GM19397 (cell line): ENCODE results near the gene LBH.

Experiments
- ATAC-seq: cut with Tn5 transposase; IDR thresholded peaks from one replicate; pipeline ENCODE4 v1.9.1; 2021; ENCODE audit warnings: mild to moderate bottlenecking, moderate library complexity; ENCODE audit not compliant: unreplicated experiment

Gene LBH

GRCh38 chr2:30234180-30234971, 3.0 kb downstream of the LBH start:
- ATAC-seq = no peak

- no peak for ATAC-seq
Measured at GRCh38 chr2:30235008-30235655, 3.8 kb downstream of the LBH start.

- ATAC-seq = no peak
Measured at GRCh38 chr2:30235859-30236535, 4.7 kb downstream of the LBH start.

GRCh38 chr2:30236591-30237238, 5.4 kb downstream of the LBH start:
- ATAC-seq = no peak

- no peak for ATAC-seq
Measured at GRCh38 chr2:30237239-30237965, 6.1 kb downstream of the LBH start.

- ATAC-seq = no peak
Measured at GRCh38 chr2:30237966-30238800, 6.8 kb downstream of the LBH start.

GRCh38 chr2:30239308-30239985, 8.1 kb downstream of the LBH start:
- no peak for ATAC-seq

GRCh38 chr2:30239986-30240752, 8.8 kb downstream of the LBH start:
- ATAC-seq = no peak

- ATAC-seq = no peak
Measured at GRCh38 chr2:30243231-30243630, 11.9 kb downstream of the LBH start.

- no peak for ATAC-seq
Measured at GRCh38 chr2:30245364-30245763, 14.0 kb downstream of the LBH start.

GRCh38 chr2:30248791-30249190, 17.5 kb downstream of the LBH start:
- ATAC-seq = no peak

- ATAC-seq = no peak
Measured at GRCh38 chr2:30249354-30249753, 18.0 kb downstream of the LBH start.

- ATAC-seq = no peak
Measured at GRCh38 chr2:30250421-30250820, 19.1 kb downstream of the LBH start.

- no peak for ATAC-seq
Measured at GRCh38 chr2:30252723-30253701, 21.7 kb downstream of the LBH start.

GRCh38 chr2:30253873-30254684, 22.7 kb downstream of the LBH start:
- ATAC-seq = no peak

GRCh38 chr2:30254685-30255001, 23.3 kb downstream of the LBH start:
- no peak for ATAC-seq

- ATAC-seq = no peak
Measured at GRCh38 chr2:30255026-30255425, 23.7 kb downstream of the LBH start.
